Measurements from ENCODE around the gene ST3GAL3.

DNA sequence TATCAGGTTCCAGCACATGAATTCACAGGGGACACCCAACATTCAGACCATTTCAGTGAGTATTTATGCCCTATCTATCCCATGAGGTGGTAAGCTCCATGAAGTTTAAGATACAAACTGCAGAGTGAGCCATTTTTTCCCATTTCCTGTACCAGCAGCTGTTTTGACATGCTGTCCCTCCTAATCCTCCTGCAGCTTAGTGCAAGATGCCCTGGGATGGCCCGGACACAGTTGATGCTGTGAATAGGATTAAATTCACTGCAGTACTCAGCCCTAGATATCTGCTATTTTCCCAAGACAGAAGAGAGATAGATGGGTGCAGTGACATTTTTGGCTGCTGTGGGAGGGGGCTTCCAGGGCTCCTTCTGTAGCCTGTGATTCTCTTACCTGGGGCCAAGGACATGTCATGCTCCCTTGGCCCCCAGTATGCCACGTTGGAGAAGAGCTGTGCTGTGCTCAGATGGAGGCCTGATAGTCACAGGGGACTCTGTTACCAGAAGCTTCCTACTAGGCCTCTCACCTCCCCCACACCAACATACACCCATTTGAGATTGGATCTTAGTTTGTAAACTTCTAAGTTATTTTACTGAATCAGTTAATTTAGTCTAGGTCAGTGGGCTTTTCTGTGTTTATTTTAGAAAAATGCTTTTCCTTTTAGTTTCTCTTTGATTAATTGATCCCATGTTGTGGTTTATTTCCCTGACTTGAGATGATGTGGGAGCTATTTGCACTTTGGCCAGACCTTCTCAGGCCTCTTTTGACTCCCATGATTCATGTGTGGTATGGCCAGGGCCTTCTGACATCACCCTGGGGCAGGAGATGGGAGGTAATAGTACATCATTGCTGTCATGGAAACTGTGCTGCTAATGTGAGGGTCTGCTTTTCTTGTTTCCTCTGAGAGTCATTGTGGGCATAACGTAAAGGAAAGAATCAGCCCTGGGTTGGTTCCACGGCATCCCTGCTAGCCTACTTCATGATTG lies 92.6 kb downstream of the ST3GAL3 start:
- TF ChIP-seq, protein P1, sequence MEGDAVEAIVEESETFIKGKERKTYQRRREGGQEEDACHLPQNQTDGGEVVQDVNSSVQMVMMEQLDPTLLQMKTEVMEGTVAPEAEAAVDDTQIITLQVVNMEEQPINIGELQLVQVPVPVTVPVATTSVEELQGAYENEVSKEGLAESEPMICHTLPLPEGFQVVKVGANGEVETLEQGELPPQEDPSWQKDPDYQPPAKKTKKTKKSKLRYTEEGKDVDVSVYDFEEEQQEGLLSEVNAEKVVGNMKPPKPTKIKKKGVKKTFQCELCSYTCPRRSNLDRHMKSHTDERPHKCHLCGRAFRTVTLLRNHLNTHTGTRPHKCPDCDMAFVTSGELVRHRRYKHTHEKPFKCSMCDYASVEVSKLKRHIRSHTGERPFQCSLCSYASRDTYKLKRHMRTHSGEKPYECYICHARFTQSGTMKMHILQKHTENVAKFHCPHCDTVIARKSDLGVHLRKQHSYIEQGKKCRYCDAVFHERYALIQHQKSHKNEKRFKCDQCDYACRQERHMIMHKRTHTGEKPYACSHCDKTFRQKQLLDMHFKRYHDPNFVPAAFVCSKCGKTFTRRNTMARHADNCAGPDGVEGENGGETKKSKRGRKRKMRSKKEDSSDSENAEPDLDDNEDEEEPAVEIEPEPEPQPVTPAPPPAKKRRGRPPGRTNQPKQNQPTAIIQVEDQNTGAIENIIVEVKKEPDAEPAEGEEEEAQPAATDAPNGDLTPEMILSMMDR (IDR thresholded peaks at IDR 0.05), result no peak
- TF ChIP-seq SIN3A (IDR thresholded peaks at IDR 0.05; ENCODE audit: borderline replicate concordance, low read depth, low read length) (no peak), POLR2AphosphoS5 (IDR thresholded peaks at IDR 0.05; ENCODE audit: low read depth, low read length) (no peak), SMC3 (IDR thresholded peaks at IDR 0.05; ENCODE audit: low read depth, low read length) (no peak), MXI1 (IDR thresholded peaks at IDR 0.05; ENCODE audit: low read depth, low read length) (no peak), EP300 (IDR thresholded peaks at IDR 0.05; ENCODE audit: borderline replicate concordance in 1 of 2, low read depth in 1 of 2, low read length in 1 of 2) (no peak), TEAD4 (IDR thresholded peaks at IDR 0.05; ENCODE audit: borderline replicate concordance, insufficient read depth) (no peak), EZH2phosphoT487 (IDR thresholded peaks at IDR 0.05; ENCODE audit: borderline replicate concordance, low read depth) (no peak), NRF1 (IDR thresholded peaks at IDR 0.05; ENCODE audit: low read depth, low read length) (no peak), RXRA (IDR thresholded peaks at IDR 0.05; ENCODE audit: borderline replicate concordance, low read depth) (no peak)
- TF ChIP-seq, protein P2, sequence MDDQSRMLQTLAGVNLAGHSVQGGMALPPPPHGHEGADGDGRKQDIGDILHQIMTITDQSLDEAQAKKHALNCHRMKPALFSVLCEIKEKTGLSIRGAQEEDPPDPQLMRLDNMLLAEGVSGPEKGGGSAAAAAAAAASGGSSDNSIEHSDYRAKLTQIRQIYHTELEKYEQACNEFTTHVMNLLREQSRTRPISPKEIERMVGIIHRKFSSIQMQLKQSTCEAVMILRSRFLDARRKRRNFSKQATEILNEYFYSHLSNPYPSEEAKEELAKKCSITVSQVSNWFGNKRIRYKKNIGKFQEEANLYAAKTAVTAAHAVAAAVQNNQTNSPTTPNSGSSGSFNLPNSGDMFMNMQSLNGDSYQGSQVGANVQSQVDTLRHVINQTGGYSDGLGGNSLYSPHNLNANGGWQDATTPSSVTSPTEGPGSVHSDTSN (IDR thresholded peaks at IDR 0.05), result no peak
- TF ChIP-seq, protein P3, sequence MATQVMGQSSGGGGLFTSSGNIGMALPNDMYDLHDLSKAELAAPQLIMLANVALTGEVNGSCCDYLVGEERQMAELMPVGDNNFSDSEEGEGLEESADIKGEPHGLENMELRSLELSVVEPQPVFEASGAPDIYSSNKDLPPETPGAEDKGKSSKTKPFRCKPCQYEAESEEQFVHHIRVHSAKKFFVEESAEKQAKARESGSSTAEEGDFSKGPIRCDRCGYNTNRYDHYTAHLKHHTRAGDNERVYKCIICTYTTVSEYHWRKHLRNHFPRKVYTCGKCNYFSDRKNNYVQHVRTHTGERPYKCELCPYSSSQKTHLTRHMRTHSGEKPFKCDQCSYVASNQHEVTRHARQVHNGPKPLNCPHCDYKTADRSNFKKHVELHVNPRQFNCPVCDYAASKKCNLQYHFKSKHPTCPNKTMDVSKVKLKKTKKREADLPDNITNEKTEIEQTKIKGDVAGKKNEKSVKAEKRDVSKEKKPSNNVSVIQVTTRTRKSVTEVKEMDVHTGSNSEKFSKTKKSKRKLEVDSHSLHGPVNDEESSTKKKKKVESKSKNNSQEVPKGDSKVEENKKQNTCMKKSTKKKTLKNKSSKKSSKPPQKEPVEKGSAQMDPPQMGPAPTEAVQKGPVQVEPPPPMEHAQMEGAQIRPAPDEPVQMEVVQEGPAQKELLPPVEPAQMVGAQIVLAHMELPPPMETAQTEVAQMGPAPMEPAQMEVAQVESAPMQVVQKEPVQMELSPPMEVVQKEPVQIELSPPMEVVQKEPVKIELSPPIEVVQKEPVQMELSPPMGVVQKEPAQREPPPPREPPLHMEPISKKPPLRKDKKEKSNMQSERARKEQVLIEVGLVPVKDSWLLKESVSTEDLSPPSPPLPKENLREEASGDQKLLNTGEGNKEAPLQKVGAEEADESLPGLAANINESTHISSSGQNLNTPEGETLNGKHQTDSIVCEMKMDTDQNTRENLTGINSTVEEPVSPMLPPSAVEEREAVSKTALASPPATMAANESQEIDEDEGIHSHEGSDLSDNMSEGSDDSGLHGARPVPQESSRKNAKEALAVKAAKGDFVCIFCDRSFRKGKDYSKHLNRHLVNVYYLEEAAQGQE (IDR thresholded peaks at IDR 0.05; ENCODE audit: low read depth, low read length), result no peak

All from SK-N-SH (cell line).